NCI-H2196 (cell line): Measurements from ENCODE around the gene UVSSA.
"Not testable (repeated sequence)": the region's sequence is repeated elsewhere in the genome, so short reads cannot be mapped to it uniquely, and the experiment has no call there.

Experiments used
- DNase-seq: peaks from one replicate; lab custom pipeline; 2025; ENCODE audit not compliant: unreplicated experiment; lab: John Stamatoyannopoulos, UW

Gene UVSSA

GRCh38 chr4:1415681-1415981 is 68.6 kb downstream of the UVSSA start:
- DNase-seq = no peak

DNA sequence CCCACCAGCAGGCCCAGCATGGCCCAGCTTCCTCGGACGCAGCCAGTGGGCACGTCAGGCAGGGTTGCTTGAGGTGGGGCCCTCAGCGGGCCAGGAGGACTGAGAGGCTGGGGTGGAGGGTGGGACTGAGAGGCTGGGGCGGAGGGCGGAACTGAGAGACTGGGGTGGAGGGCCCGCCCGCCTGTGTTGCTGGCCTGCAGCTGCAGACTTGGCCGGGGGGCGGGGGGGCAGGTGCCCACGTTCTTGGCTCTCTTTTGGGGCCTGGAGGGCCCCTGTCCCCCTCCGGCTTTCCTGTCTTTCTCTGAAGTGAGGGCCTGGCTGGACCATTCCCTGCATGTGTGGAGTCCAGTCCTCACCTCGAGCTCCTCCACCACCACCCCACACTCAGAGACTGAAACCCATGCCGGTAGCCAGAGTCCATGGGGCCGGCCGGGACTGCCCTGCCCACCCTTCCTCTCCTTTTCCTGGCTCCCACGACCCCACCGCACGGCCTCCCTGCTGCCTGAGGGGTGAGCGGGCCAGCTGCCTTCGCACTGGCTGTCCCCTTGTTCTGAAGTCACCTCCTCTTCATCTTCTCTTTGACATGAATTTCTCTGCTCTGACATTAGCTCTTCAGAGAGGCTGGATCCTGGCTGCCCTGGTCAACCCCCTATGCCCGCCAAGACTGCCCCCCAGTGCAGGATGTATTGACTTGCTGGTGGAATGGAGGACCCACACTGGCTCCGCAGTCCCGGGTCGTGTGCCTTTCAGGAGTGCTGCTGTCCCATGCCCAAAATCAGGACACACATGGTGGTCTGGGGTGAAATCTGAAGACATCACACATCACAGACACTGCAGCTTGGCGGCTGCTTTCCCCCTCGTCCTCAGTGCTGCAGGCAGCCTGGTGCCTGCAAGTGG is 69.3 kb downstream of the UVSSA start:
- no peak for DNase-seq

DNA sequence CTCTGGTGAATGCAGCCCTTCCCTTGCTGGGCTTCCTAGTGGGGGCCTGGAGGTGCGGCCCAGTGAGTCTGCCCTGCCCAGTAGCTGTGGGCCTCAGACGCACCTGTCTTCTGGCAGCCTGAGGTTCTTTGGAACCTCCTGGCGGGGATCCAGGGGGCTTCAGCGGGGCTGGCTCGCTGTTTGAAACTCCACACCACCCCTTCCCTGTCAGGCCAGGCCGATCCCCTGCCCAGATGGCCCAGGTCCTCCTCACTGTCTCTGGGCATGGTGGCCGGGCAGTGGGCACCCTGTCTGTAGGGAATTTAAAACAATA is 69.9 kb downstream of the UVSSA start:
- no peak for DNase-seq

- DNase-seq = no peak
Observed at GRCh38 chr4:1417522-1418390, 70.7 kb downstream of the UVSSA start.

DNA sequence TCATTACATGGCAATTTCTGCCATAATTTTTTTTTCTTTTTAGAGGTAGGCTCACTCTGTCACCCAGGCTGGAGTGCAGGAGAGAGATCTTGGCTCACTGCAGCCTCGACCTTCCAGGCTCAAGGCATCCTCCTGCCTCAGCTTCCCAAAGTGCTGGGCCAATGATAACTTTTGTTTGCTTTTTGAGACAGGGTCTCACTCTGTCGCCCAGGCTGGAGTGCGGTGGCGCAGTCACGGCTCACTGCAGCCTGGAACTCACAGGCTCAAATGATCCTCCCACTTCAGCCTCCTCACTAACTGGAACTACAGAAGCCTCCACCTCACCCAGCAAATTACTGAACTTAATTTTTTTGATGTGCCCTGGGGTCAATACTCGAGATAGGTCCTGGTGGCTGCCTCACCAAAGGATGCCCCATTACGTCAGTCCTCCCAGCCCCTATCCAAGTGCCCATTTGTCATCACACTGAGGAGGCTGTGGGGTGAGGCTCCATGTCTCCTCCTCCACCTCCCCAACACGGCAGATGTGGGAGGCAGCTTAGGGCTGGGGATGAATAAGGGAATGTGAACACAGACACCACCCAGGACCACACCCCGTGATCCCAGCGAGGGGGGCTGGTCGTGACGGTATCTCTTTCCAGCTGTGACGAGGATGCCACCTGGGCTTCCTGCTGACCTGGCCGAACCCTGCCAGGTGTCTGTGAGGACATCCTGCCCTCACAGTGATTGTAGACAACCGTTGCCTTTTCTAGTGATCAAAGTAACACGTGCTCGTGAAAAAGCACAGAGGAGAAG is 71.7 kb downstream of the UVSSA start:
- no peak for DNase-seq

- DNase-seq = no peak
Observed at GRCh38 chr4:1419708-1420107, 72.7 kb downstream of the UVSSA start.

DNA sequence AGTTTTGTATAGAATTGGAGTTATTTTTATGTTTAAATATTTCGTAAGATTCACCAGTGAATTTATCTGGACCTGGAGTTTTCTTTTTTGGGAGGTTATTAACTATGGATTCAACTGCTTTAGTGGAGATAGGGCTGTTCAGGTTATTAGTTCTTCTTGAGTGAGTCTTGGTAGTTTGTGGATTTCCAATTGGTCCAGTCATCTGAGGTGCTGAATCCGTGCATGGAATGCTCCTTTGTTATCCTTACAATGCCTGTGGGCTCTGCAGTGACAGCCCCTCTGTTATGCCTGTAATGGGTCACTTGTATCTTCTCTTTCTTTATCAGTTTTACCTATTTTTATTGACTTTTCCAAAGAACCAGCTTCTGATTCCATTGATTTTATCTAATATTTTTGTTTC is 74.6 kb downstream of the UVSSA start:
- DNase-seq = no peak

GRCh38 chr4:1427010-1427409 is 80.0 kb downstream of the UVSSA start:
- no peak for DNase-seq

DNA sequence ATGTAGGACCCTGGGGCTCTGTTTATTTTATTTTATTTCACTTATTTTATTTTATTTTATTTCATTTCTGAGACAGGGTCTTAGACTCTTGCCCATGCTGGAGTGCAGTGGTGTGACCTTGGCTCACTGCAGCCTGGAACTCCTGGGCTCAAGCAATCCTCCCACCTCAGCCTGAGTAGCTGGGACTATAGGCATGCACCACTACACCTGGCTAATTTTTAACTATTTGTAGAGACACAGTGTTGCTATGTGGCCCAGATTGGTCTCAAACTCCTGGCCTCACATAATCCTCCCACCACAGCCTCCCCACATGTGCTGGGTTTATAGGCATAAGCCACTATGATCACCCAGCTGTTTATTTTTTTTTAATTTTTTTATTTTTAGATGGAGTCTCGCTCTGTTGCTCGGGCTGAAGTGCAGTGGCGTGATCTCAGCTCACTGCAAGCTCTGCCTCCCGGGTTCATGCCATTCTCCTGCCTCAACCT is 96.7 kb downstream of the UVSSA start:
- not testable (repeated sequence) for DNase-seq
